ENCODE results near the gene ATP2C1.

DNA sequence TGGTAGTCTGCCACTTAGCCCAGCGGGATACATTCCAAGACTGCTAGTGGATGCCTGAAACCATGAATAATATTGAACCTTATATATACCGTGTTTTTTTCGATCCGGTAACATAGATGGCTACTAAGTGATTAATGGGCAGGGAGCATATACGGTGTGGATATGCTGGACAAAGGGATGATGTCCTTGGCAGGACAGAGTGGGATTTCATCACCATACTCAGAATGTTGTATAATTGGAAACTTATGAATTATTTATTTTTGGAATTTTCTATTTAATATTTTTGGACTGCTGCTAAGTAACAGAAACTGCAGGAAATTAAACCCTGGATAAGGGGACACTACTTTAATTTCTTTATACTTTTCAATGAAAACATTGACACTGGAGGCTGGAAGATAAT is 79.5 kb downstream of the ATP2C1 start:
- TF ChIP-seq CTCF (IDR thresholded peaks at IDR 0.05) = no peak
- no peak for TF ChIP-seq EZH2 (IDR thresholded peaks at IDR 0.05)
